ENCODE data around the gene PDZK1IP1.

DNA sequence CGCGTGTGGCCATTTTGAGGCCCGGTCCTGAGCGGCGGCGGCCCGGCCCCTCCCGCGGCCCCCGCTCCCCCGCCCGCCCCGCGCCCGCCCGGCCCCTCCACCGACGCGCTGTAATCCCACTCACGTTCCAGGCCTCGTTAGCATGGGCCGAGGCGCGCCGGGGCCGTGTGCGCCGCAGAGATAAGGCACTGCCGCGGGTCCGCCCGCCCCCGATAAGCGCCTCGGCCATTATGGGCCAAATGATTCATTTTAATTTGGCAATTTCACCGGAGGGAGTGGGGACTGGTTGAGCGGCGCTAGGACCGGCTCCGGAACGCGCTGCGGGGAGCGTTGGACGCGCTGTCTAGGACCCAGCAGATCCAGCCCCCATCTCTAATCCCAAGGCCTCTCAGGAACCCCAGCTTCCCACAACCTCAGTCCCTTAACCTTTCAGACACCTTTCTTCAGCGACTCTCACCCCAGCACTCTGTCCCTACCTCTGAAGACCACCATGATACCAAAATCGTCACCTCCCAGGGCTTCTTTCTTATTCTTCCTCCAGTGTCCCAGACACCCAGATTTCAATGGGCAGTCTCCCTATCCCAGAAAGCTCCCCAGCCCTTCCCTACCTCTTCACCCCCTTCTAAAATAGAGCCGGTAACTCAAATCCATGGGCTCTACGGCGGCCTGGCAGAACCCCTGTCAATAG, 42.5 kb upstream of the PDZK1IP1 start, which contains the start of gene TAL1:
- TF ChIP-seq POLR2A (IDR thresholded peaks at IDR 0.05) (no peak), EP300 (IDR thresholded peaks at IDR 0.05) (no peak)
- TF ChIP-seq, protein P1, sequence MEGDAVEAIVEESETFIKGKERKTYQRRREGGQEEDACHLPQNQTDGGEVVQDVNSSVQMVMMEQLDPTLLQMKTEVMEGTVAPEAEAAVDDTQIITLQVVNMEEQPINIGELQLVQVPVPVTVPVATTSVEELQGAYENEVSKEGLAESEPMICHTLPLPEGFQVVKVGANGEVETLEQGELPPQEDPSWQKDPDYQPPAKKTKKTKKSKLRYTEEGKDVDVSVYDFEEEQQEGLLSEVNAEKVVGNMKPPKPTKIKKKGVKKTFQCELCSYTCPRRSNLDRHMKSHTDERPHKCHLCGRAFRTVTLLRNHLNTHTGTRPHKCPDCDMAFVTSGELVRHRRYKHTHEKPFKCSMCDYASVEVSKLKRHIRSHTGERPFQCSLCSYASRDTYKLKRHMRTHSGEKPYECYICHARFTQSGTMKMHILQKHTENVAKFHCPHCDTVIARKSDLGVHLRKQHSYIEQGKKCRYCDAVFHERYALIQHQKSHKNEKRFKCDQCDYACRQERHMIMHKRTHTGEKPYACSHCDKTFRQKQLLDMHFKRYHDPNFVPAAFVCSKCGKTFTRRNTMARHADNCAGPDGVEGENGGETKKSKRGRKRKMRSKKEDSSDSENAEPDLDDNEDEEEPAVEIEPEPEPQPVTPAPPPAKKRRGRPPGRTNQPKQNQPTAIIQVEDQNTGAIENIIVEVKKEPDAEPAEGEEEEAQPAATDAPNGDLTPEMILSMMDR (IDR thresholded peaks at IDR 0.05) = no peak
